Sigmoid colon (tissue), 4 donors: ENCODE measurements around the gene TSPAN5.

ENCODE experiments used
- EP300 ChIP-seq, 4 donors: sonication (generic); formaldehyde crosslinking; IDR thresholded peaks; one replicate each; pipeline ENCODE4 v1.6.1; 2017; ENCODE audit warnings: antibody characterized with exemption in 4 of 4
- POLR2A ChIP-seq, 2 donors: fragments of 450-650 bp; IDR thresholded peaks; one replicate each; pipeline ENCODE4 v1.6.1; 2016; ENCODE audit warnings: antibody characterized with exemption in 2 of 2, mild to moderate bottlenecking in 2 of 2, moderate library complexity in 2 of 2
- POLR2AphosphoS5 ChIP-seq, 4 donors: sonication (generic); formaldehyde crosslinking; IDR thresholded peaks; one replicate each; pipeline ENCODE4 v1.6.1; 2017; ENCODE audit warnings: antibody characterized with exemption in 4 of 4
- TF ChIP-seq, protein P1 (sequence below), 4 experiments: fragments of 450-650 bp in 3 of 4; fragments of 200-600 bp in 1 of 4; IDR thresholded peaks; one replicate each; pipeline ENCODE4 v1.5.1; 2016 to 2019; ENCODE audit warnings: antibody characterized with exemption in 4 of 4, mild to moderate bottlenecking in 3 of 4, moderate library complexity in 2 of 4

DNA sequence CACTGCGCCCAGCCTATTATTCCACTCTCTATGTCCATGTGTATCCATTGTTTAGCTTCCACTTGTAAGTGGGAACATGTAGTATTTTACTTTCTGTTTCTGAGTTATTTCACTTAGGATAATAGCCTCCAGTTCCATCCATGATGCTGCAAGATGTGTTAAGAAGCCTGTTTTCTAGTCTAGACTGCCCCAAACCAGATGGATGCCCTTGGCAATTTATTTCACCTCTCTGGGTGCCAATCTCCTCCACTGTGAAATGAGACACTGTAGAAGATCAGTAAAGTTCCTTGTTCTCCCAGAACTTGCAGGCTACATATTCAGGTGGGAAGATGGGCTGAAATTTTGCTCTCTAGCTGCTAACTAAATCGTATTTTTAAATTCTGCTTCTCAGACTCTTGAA is 72.8 kb downstream of the TSPAN5 start:
- TF ChIP-seq, protein P1, sequence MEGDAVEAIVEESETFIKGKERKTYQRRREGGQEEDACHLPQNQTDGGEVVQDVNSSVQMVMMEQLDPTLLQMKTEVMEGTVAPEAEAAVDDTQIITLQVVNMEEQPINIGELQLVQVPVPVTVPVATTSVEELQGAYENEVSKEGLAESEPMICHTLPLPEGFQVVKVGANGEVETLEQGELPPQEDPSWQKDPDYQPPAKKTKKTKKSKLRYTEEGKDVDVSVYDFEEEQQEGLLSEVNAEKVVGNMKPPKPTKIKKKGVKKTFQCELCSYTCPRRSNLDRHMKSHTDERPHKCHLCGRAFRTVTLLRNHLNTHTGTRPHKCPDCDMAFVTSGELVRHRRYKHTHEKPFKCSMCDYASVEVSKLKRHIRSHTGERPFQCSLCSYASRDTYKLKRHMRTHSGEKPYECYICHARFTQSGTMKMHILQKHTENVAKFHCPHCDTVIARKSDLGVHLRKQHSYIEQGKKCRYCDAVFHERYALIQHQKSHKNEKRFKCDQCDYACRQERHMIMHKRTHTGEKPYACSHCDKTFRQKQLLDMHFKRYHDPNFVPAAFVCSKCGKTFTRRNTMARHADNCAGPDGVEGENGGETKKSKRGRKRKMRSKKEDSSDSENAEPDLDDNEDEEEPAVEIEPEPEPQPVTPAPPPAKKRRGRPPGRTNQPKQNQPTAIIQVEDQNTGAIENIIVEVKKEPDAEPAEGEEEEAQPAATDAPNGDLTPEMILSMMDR (IDR thresholded peaks at IDR 0.05): no peak
- no peak for TF ChIP-seq EP300 (IDR thresholded peaks at IDR 0.05)
- no peak for TF ChIP-seq POLR2A (IDR thresholded peaks at IDR 0.05)
- no peak for TF ChIP-seq POLR2AphosphoS5 (IDR thresholded peaks at IDR 0.05)
